CD4-positive, alpha-beta T cell treated with Interleukin-4 for 1 hour (primary cell): Measurements from ENCODE around the gene NENF.
"Not testable (repeated sequence)": the region's sequence is repeated elsewhere in the genome, so short reads cannot be mapped to it uniquely, and the experiment has no call there.

Experiments
- DNase-seq, 2 donors: peaks; one replicate each; pipeline ENCODE4 v3.0.0-alpha.2; 2020 to 2022

The NENF gene

GRCh38 chr1:212461916-212462660 lies 29.4 kb downstream of the NENF start:
- DNase-seq = no peak

GRCh38 chr1:212463565-212464285 lies 31.0 kb downstream of the NENF start:
- no peak for DNase-seq

GRCh38 chr1:212465311-212465710 lies 32.6 kb downstream of the NENF start:
- no peak for DNase-seq

- DNase-seq = no peak
Observed at GRCh38 chr1:212466437-212466836, 33.7 kb downstream of the NENF start.

GRCh38 chr1:212466898-212467650 lies 34.4 kb downstream of the NENF start:
- no peak for DNase-seq

GRCh38 chr1:212467843-212468482 lies 35.2 kb downstream of the NENF start:
- no peak for DNase-seq

GRCh38 chr1:212470059-212470458 lies 37.3 kb downstream of the NENF start:
- DNase-seq = no peak

- no peak for DNase-seq
Observed at GRCh38 chr1:212471286-212471685, 38.6 kb downstream of the NENF start.

GRCh38 chr1:212471891-212472675 lies 39.4 kb downstream of the NENF start:
- no peak for DNase-seq

GRCh38 chr1:212473729-212474128 lies 41.0 kb downstream of the NENF start:
- no peak for DNase-seq

- DNase-seq = no peak
Observed at GRCh38 chr1:212475151-212475550, 42.4 kb downstream of the NENF start.

GRCh38 chr1:212475831-212476230 lies 43.1 kb downstream of the NENF start:
- DNase-seq = not testable (repeated sequence)

- peak; percentile 83 to 84 for DNase-seq
Observed at GRCh38 chr1:212477014-212477679, 44.4 kb downstream of the NENF start.

- DNase-seq = no peak
Observed at GRCh38 chr1:212477680-212478466, 45.2 kb downstream of the NENF start.

- DNase-seq = no peak
Observed at GRCh38 chr1:212478467-212479025, 45.8 kb downstream of the NENF start.

GRCh38 chr1:212479188-212479587 lies 46.5 kb downstream of the NENF start:
- no peak for DNase-seq

GRCh38 chr1:212480711-212481437 lies 48.2 kb downstream of the NENF start:
- DNase-seq = not testable (repeated sequence)

- no peak for DNase-seq
Observed at GRCh38 chr1:212481438-212481767, 48.7 kb downstream of the NENF start.

GRCh38 chr1:212482006-212482636 lies 49.4 kb downstream of the NENF start:
- no peak for DNase-seq
